ENCODE results near the gene STRA8.
"Not testable (repeated sequence)": the region's sequence is repeated elsewhere in the genome, so short reads cannot be mapped to it uniquely, and the experiment has no call there.

The STRA8 gene

GRCh38 chr7:135217645-135218509, 15.8 kb upstream of the STRA8 start:
- Histone ChIP-seq H3K36me3 (ENCODE audit: insufficient read depth, low read depth, low read length) (no peaks in the 10 kb centered on the region), H3K27ac (ENCODE audit: low read length) (no peak overlapping the region), H3K27me3 (ENCODE audit: insufficient read depth, low read length) (no peaks in the 10 kb centered on the region), H3K9ac (ENCODE audit: low read depth, low read length) (no peak overlapping the region), H3K4me1 (ENCODE audit: insufficient read depth, low read length) (peaks cover 8% of the 10 kb centered on the region), H3K9me3 (ENCODE audit: insufficient read depth, low read depth, low read length) (no peaks in the 10 kb centered on the region), H3K4me3 (ENCODE audit: low read length) (no peak overlapping the region)

- Histone ChIP-seq H3K9ac (ENCODE audit: low read depth, low read length) (no peak overlapping the region), H3K4me3 (ENCODE audit: low read length) (no peak overlapping the region), H3K27ac (ENCODE audit: low read length) (no peak overlapping the region), H3K9me3 (ENCODE audit: insufficient read depth, low read depth, low read length) (no peaks in the 10 kb centered on the region), H3K27me3 (ENCODE audit: insufficient read depth, low read length) (no peaks in the 10 kb centered on the region), H3K36me3 (ENCODE audit: insufficient read depth, low read depth, low read length) (no peaks in the 10 kb centered on the region), H3K4me1 (ENCODE audit: insufficient read depth, low read length) (peaks cover 8% of the 10 kb centered on the region)
Measured at GRCh38 chr7:135224027-135224426, 9.6 kb upstream of the STRA8 start.

GRCh38 chr7:135231686-135232085, 2.0 kb upstream of the STRA8 start:
- H3K36me3 ChIP-seq (ENCODE audit: insufficient read depth, low read depth, low read length): no peaks in the 10 kb centered on the region
- no peak overlapping the region for H3K4me3 ChIP-seq (ENCODE audit: low read length)
- H3K27ac ChIP-seq (ENCODE audit: low read length): no peak overlapping the region
- no peaks in the 10 kb centered on the region for H3K27me3 ChIP-seq (ENCODE audit: insufficient read depth, low read length)
- no peak overlapping the region for H3K9ac ChIP-seq (ENCODE audit: low read depth, low read length)
- no peaks in the 10 kb centered on the region for H3K9me3 ChIP-seq (ENCODE audit: insufficient read depth, low read depth, low read length)
- H3K4me1 ChIP-seq (ENCODE audit: insufficient read depth, low read length): no peaks in the 10 kb centered on the region

DNA sequence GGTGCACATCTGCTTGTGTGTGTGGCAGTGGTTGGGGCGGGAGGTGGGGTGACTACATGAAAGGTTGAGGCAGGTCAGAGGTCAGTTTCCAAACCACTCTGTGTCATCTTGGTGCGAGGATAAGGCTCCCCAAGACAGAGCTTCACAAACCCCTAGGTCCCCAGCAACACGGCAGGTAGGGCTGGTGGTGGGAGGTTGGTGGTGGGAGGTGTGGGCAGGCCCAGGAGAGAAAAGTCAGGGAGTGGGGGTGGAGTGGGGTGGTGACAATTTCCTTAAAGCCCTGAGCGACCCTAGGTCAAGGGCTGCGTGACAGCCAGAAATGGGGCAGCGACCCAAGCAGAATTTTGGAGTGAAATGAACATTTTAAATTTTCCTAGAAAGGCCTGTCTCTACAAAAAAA, 1.6 kb upstream of the STRA8 start:
- no peak overlapping the region for H3K27ac ChIP-seq (ENCODE audit: low read length)
- H3K27me3 ChIP-seq (ENCODE audit: insufficient read depth, low read length): no peaks in the 10 kb centered on the region
- no peaks in the 10 kb centered on the region for H3K4me1 ChIP-seq (ENCODE audit: insufficient read depth, low read length)
- no peaks in the 10 kb centered on the region for H3K9me3 ChIP-seq (ENCODE audit: insufficient read depth, low read depth, low read length)
- no peak overlapping the region for H3K9ac ChIP-seq (ENCODE audit: low read depth, low read length)
- H3K36me3 ChIP-seq (ENCODE audit: insufficient read depth, low read depth, low read length): no peaks in the 10 kb centered on the region
- no peak overlapping the region for H3K4me3 ChIP-seq (ENCODE audit: low read length)

DNA sequence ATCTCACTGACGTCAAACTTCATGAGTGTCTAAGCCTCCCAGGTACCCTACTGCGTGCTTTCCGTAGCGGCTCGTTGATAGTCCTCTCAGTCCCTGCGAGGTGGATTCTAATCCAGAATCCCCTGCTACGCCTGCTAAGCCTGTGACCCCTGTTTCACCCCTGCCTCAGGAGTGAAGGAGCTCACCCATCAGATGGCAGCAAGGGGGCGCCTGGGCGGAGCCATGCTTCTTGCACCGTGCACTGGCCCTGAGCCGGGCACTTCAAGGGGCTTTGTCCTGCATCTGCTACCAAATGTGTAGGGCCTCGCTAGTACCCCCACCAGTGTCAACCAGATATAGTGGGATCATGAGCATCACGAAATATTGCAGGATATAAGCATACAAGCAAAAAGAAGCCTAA, 918 bp upstream of the STRA8 start:
- Histone ChIP-seq H3K9me3 (ENCODE audit: insufficient read depth, low read depth, low read length) (no peaks in the 10 kb centered on the region), H3K27ac (ENCODE audit: low read length) (no peak overlapping the region), H3K4me1 (ENCODE audit: insufficient read depth, low read length) (no peaks in the 10 kb centered on the region), H3K4me3 (ENCODE audit: low read length) (no peak overlapping the region), H3K9ac (ENCODE audit: low read depth, low read length) (no peak overlapping the region), H3K36me3 (ENCODE audit: insufficient read depth, low read depth, low read length) (no peaks in the 10 kb centered on the region), H3K27me3 (ENCODE audit: insufficient read depth, low read length) (no peaks in the 10 kb centered on the region)

DNA sequence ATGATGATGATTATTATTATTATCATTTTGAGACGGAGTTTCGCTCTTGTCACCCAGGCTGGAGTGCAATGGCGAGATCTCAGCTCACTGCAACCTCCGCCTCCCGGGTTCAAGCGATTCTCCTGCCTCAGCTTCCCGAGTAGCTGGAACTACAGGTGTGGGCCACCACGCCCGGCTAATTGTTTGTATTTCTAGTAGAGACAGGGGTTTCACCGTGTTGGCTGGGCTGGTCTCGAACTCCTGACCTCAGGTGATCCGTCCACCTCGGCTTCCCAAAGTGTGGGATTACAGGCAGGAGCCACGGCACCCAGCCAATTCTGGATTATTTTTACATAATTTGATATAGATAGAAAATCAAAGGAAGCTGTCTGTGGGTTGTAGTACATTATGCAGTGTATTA, 457 bp downstream of the STRA8 start:
- H3K36me3 ChIP-seq (ENCODE audit: insufficient read depth, low read depth, low read length); H3K9me3 ChIP-seq (ENCODE audit: insufficient read depth, low read depth, low read length); H3K4me3 ChIP-seq (ENCODE audit: low read length); H3K4me1 ChIP-seq (ENCODE audit: insufficient read depth, low read length); H3K27ac ChIP-seq (ENCODE audit: low read length); H3K27me3 ChIP-seq (ENCODE audit: insufficient read depth, low read length); H3K9ac ChIP-seq (ENCODE audit: low read depth, low read length): not testable (repeated sequence)

DNA sequence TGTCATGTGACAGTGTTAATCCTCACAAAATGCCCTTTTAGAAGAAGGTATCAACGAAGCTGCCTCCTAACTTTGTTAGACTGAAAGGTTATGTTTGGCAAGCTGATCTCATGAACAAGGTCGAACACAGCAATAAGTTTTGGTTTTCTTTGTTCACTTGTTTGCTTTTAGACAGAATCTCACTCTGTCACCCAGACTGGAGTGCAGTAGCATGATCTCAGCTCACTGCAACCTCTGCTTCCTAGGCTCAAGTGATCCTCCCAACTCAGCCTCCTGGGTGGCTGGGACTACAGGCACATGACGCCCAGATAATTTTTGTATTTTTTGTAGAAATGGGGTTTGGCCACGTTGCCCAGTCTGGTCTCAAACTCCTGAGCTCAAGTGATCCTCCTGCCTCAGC, 1.1 kb downstream of the STRA8 start:
- no peak overlapping the region for H3K27ac ChIP-seq (ENCODE audit: low read length)
- no peaks in the 10 kb centered on the region for H3K9me3 ChIP-seq (ENCODE audit: insufficient read depth, low read depth, low read length)
- H3K27me3 ChIP-seq (ENCODE audit: insufficient read depth, low read length): no peaks in the 10 kb centered on the region
- H3K4me1 ChIP-seq (ENCODE audit: insufficient read depth, low read length): no peaks in the 10 kb centered on the region
- H3K36me3 ChIP-seq (ENCODE audit: insufficient read depth, low read depth, low read length): no peaks in the 10 kb centered on the region
- no peak overlapping the region for H3K4me3 ChIP-seq (ENCODE audit: low read length)
- no peak overlapping the region for H3K9ac ChIP-seq (ENCODE audit: low read depth, low read length)

- H3K27me3 ChIP-seq (ENCODE audit: insufficient read depth, low read length): no peaks in the 10 kb centered on the region
- no peaks in the 10 kb centered on the region for H3K4me1 ChIP-seq (ENCODE audit: insufficient read depth, low read length)
- H3K9me3 ChIP-seq (ENCODE audit: insufficient read depth, low read depth, low read length): no peaks in the 10 kb centered on the region
Measured at GRCh38 chr7:135235841-135236240, 2.2 kb downstream of the STRA8 start.

GRCh38 chr7:135236727-135237126, 3.1 kb downstream of the STRA8 start:
- Histone ChIP-seq H3K27ac (ENCODE audit: low read length) (no peak overlapping the region), H3K9me3 (ENCODE audit: insufficient read depth, low read depth, low read length) (no peaks in the 10 kb centered on the region), H3K9ac (ENCODE audit: low read depth, low read length) (no peak overlapping the region), H3K27me3 (ENCODE audit: insufficient read depth, low read length) (no peaks in the 10 kb centered on the region), H3K36me3 (ENCODE audit: insufficient read depth, low read depth, low read length) (no peaks in the 10 kb centered on the region), H3K4me1 (ENCODE audit: insufficient read depth, low read length) (no peaks in the 10 kb centered on the region), H3K4me3 (ENCODE audit: low read length) (no peak overlapping the region)

More at GRCh38 chr7:135235841-135236240, 2.2 kb downstream of the STRA8 start:
- no peak overlapping the region for H3K27ac ChIP-seq (ENCODE audit: low read length)
- no peaks in the 10 kb centered on the region for H3K36me3 ChIP-seq (ENCODE audit: insufficient read depth, low read depth, low read length)
- H3K9ac ChIP-seq (ENCODE audit: low read depth, low read length): no peak overlapping the region
- H3K4me3 ChIP-seq (ENCODE audit: low read length): no peak overlapping the region

GRCh38 chr7:135238112-135238744, 4.6 kb downstream of the STRA8 start:
- H3K27ac ChIP-seq (ENCODE audit: low read length): no peak overlapping the region
- no peaks in the 10 kb centered on the region for H3K27me3 ChIP-seq (ENCODE audit: insufficient read depth, low read length)
- no peaks in the 10 kb centered on the region for H3K9me3 ChIP-seq (ENCODE audit: insufficient read depth, low read depth, low read length)
- no peak overlapping the region for H3K9ac ChIP-seq (ENCODE audit: low read depth, low read length)
- no peaks in the 10 kb centered on the region for H3K36me3 ChIP-seq (ENCODE audit: insufficient read depth, low read depth, low read length)
- no peaks in the 10 kb centered on the region for H3K4me1 ChIP-seq (ENCODE audit: insufficient read depth, low read length)
- H3K4me3 ChIP-seq (ENCODE audit: low read length): no peak overlapping the region

GRCh38 chr7:135239263-135239662, 5.6 kb downstream of the STRA8 start:
- no peak overlapping the region for H3K9ac ChIP-seq (ENCODE audit: low read depth, low read length)
- no peaks in the 10 kb centered on the region for H3K9me3 ChIP-seq (ENCODE audit: insufficient read depth, low read depth, low read length)
- no peaks in the 10 kb centered on the region for H3K27me3 ChIP-seq (ENCODE audit: insufficient read depth, low read length)
- no peak overlapping the region for H3K27ac ChIP-seq (ENCODE audit: low read length)
- no peak overlapping the region for H3K4me3 ChIP-seq (ENCODE audit: low read length)
- H3K4me1 ChIP-seq (ENCODE audit: insufficient read depth, low read length): no peaks in the 10 kb centered on the region
- H3K36me3 ChIP-seq (ENCODE audit: insufficient read depth, low read depth, low read length): no peaks in the 10 kb centered on the region

GRCh38 chr7:135240441-135240840, 6.8 kb downstream of the STRA8 start:
- H3K27ac ChIP-seq (ENCODE audit: low read length): no peak overlapping the region
- no peak overlapping the region for H3K9ac ChIP-seq (ENCODE audit: low read depth, low read length)
- no peaks in the 10 kb centered on the region for H3K27me3 ChIP-seq (ENCODE audit: insufficient read depth, low read length)

More at GRCh38 chr7:135240441-135240840, 6.8 kb downstream of the STRA8 start:
- Histone ChIP-seq H3K36me3 (ENCODE audit: insufficient read depth, low read depth, low read length) (no peaks in the 10 kb centered on the region), H3K4me3 (ENCODE audit: low read length) (no peak overlapping the region), H3K9me3 (ENCODE audit: insufficient read depth, low read depth, low read length) (no peaks in the 10 kb centered on the region), H3K4me1 (ENCODE audit: insufficient read depth, low read length) (no peaks in the 10 kb centered on the region)
